Effector memory CD4-positive, alpha-beta T cell (primary cell): ENCODE measurements around the gene SLC6A6.

Experiments used
- DNase-seq, 3 donors: peaks; one replicate each; pipeline ENCODE4 v3.0.0-alpha.2; 2020
- H3K27ac ChIP-seq: 2 replicates; pipeline ENCODE4 v1.7.0; 2013; ENCODE audit warnings: mild to moderate bottlenecking, low read length, moderate library complexity; ENCODE audit not compliant: insufficient read depth, poor library complexity, severe bottlenecking
- H3K27me3 ChIP-seq: replicated peaks from 2 replicates; pipeline ENCODE4 v1.7.0; 2013; ENCODE audit warnings: mild to moderate bottlenecking, low read length; ENCODE audit not compliant: insufficient read depth, control insufficient read depth, poor library complexity, severe bottlenecking
- H3K36me3 ChIP-seq: 2 replicates; pipeline ENCODE4 v1.7.0; 2013; ENCODE audit warnings: mild to moderate bottlenecking, low read length, moderate library complexity; ENCODE audit not compliant: control insufficient read depth, insufficient read depth
- H3K4me1 ChIP-seq: 2 replicates; pipeline ENCODE4 v1.7.0; 2013; ENCODE audit warnings: low read length, mild to moderate bottlenecking; ENCODE audit not compliant: control insufficient read depth, insufficient read depth, poor library complexity, severe bottlenecking
- H3K4me3 ChIP-seq: 2 replicates; pipeline ENCODE4 v1.7.0; 2013; ENCODE audit warnings: low read length, low read depth, mild to moderate bottlenecking; ENCODE audit not compliant: insufficient read depth, poor library complexity, severe bottlenecking
- H3K9me3 ChIP-seq: 2 replicates; pipeline ENCODE4 v1.7.0; 2013; ENCODE audit warnings: mild to moderate bottlenecking, low read length, moderate library complexity; ENCODE audit not compliant: control insufficient read depth

The SLC6A6 gene

GRCh38 chr3:14535616-14536015 is 133.2 kb downstream of the SLC6A6 start:
- no peaks in the 10 kb centered on the region for H3K4me1 ChIP-seq
- no peak for DNase-seq

GRCh38 chr3:14536055-14536815 is 133.8 kb downstream of the SLC6A6 start:
- H3K9me3 ChIP-seq = no peaks in the 10 kb centered on the region
- no peaks in the 10 kb centered on the region for H3K36me3 ChIP-seq
- no peak for DNase-seq
- H3K4me1 ChIP-seq = no peaks in the 10 kb centered on the region
- no peak overlapping the region for H3K27ac ChIP-seq
- H3K27me3 ChIP-seq = no peaks in the 10 kb centered on the region
- no peak overlapping the region for H3K4me3 ChIP-seq

More at GRCh38 chr3:14535616-14536015, 133.2 kb downstream of the SLC6A6 start:
- H3K27ac ChIP-seq = no peak overlapping the region
- H3K27me3 ChIP-seq = no peaks in the 10 kb centered on the region
- H3K4me3 ChIP-seq = no peak overlapping the region
- no peaks in the 10 kb centered on the region for H3K36me3 ChIP-seq
- no peaks in the 10 kb centered on the region for H3K9me3 ChIP-seq

- no peaks in the 10 kb centered on the region for H3K4me1 ChIP-seq
- no peak overlapping the region for H3K4me3 ChIP-seq
- no peak overlapping the region for H3K27ac ChIP-seq
- H3K9me3 ChIP-seq = no peaks in the 10 kb centered on the region
- no peaks in the 10 kb centered on the region for H3K27me3 ChIP-seq
- DNase-seq = no peak
- H3K36me3 ChIP-seq = no peaks in the 10 kb centered on the region
These were observed 134.6 kb downstream of the SLC6A6 start for GRCh38 chr3:14536837-14537589.

- H3K27me3 ChIP-seq = no peaks in the 10 kb centered on the region
- no peaks in the 10 kb centered on the region for H3K36me3 ChIP-seq
- H3K9me3 ChIP-seq = no peaks in the 10 kb centered on the region
- DNase-seq = no peak
- no peak overlapping the region for H3K4me3 ChIP-seq
- H3K4me1 ChIP-seq = no peaks in the 10 kb centered on the region
- H3K27ac ChIP-seq = no peak overlapping the region
These were observed 135.4 kb downstream of the SLC6A6 start for GRCh38 chr3:14537590-14538450.

GRCh38 chr3:14538451-14539088 is 136.2 kb downstream of the SLC6A6 start:
- Histone ChIP-seq H3K9me3 (no peaks in the 10 kb centered on the region), H3K27ac (no peak overlapping the region), H3K4me3 (no peak overlapping the region), H3K4me1 (no peaks in the 10 kb centered on the region), H3K27me3 (no peaks in the 10 kb centered on the region), H3K36me3 (no peaks in the 10 kb centered on the region)
- no peak for DNase-seq
